ENCODE results near the gene KCNJ4.

DNA sequence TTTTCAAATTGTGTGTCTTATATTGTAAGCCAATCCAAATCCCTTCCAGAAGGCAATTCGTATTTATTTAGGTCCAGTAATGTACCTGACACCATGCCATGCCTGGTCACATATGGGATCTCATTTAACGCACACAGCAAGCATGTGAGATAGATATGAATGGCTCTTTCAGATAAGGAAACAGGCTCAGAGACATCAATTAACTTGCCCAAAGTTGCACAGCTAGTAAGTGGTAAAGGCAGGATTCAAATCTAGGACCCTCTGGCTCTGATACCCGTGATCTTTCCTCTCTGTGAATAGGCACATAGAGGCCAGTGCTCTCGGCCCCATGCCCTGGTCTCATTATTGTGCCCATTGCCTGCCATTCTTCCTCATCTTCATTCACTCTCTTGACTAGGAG is 34.3 kb downstream of the KCNJ4 start:
- TF ChIP-seq, protein P1, sequence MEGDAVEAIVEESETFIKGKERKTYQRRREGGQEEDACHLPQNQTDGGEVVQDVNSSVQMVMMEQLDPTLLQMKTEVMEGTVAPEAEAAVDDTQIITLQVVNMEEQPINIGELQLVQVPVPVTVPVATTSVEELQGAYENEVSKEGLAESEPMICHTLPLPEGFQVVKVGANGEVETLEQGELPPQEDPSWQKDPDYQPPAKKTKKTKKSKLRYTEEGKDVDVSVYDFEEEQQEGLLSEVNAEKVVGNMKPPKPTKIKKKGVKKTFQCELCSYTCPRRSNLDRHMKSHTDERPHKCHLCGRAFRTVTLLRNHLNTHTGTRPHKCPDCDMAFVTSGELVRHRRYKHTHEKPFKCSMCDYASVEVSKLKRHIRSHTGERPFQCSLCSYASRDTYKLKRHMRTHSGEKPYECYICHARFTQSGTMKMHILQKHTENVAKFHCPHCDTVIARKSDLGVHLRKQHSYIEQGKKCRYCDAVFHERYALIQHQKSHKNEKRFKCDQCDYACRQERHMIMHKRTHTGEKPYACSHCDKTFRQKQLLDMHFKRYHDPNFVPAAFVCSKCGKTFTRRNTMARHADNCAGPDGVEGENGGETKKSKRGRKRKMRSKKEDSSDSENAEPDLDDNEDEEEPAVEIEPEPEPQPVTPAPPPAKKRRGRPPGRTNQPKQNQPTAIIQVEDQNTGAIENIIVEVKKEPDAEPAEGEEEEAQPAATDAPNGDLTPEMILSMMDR (IDR thresholded peaks at IDR 0.05) = no peak
- no peak for TF ChIP-seq EZH2 (IDR thresholded peaks at IDR 0.05)

Data from neural progenitor cell (in vitro differentiated cells).